Stimulated activated CD8-positive, alpha-beta memory T cell treated with anti-CD3 and anti-CD28 coated beads, Interleukin-12 subunit alpha, Interleukin-12 subunit beta, amount 100 ng/mL, for 24 hours (primary cell): ENCODE measurements around the gene THSD7B.
"Not testable (repeated sequence)": the region's sequence is repeated elsewhere in the genome, so short reads cannot be mapped to it uniquely, and the experiment has no call there.

Experiments
- DNase-seq: peaks from one replicate; pipeline ENCODE4 v3.0.0-alpha.2; 2020; ENCODE audit errors: extremely low read depth

The THSD7B gene

DNA sequence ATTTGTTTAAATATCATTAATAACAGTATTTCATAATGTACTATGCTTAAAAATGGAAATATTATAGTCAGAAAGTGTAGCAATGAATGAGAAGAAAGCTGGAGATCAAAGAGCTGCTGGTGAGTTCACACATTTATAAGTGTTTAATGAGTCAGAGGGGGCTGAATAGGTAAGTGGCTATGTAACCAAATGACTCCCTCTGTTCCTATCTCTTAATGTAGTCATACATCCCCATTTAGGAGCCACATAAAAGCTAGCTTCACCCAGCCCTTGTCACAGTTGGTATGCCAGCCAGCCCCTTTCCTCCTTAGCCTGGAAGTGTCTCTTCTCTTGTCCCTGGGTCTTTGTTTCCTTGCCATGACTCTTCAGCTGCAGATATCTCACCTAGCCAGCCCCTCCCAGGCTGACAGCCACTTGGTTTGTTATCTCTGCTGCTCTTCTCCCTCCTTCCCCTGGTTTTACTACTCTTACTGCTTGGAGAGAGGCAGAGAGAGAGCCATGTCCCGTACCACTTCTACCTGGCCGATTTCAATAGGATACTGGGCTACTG lies 760.4 kb downstream of the THSD7B start:
- DNase-seq: no peak

DNA sequence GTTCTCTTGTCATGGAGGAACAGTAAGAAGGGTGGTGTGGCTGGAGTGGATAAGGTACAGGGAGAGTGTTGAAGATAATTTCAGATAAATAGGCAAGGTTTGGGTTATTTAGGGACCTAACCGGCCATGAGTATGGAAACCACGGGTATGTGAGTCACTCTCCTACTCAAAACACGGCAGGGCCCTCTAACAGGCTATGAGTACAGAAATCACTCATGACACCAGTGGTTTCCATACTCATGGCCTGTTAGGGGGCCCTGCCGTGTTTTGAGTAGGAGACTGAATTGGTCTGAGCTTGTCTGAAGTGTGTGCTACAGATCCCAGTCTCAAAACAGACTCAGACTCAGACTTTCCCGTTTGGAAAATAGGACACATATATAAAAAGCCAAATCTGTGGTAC lies 770.6 kb downstream of the THSD7B start:
- DNase-seq: no peak

- no peak for DNase-seq
These were observed 774.0 kb downstream of the THSD7B start for GRCh38 chr2:137539336-137539735.

GRCh38 chr2:137547842-137548241 lies 782.5 kb downstream of the THSD7B start:
- DNase-seq: no peak

- no peak for DNase-seq
These were observed 801.0 kb downstream of the THSD7B start for GRCh38 chr2:137566387-137566786.

GRCh38 chr2:137570484-137570883 lies 805.1 kb downstream of the THSD7B start:
- DNase-seq: no peak

- DNase-seq: not testable (repeated sequence)
These were observed 822.5 kb downstream of the THSD7B start for GRCh38 chr2:137587834-137588233.

- DNase-seq: not testable (repeated sequence)
These were observed 823.2 kb downstream of the THSD7B start for GRCh38 chr2:137588578-137588977.

DNA sequence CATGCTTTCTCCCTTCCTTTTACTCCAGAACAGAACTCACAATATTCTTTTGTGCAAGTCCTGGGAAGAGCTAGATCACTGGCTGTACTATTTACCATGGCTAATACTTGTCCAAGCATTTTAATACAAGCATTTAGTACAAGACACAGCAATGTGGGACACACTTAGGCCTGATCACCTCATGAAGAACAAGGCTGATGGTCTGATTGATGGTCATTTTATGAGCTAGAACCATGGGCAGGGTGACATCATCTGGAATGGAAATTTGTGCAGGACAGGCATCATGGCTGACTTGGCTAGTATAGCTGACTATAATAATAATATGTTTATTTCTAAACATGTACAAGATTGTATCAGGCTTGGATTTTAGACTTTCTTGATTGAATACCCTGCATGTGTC lies 824.8 kb downstream of the THSD7B start:
- no peak for DNase-seq

GRCh38 chr2:137607722-137608318 lies 842.5 kb downstream of the THSD7B start:
- DNase-seq: no peak

DNA sequence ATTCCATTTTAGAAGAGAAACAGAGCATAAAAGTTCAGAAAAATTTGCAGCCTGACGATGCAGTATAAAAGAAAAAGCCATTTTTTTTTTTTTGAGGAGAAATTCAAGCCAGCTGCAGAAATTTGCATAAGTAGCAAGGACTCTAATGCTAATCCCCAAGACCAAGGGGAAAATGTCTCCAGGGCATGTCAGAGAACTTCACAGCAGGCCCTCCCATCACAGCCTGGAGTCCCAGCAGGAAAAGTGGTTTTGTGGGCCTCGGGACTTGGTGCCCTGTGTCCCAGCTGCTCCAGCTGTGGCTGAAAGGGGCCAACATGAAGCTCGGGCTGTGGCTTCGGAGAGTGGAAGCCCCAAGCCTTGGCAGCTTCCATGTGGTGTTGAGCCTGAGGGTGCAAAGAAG lies 873.6 kb downstream of the THSD7B start:
- DNase-seq: no peak

DNA sequence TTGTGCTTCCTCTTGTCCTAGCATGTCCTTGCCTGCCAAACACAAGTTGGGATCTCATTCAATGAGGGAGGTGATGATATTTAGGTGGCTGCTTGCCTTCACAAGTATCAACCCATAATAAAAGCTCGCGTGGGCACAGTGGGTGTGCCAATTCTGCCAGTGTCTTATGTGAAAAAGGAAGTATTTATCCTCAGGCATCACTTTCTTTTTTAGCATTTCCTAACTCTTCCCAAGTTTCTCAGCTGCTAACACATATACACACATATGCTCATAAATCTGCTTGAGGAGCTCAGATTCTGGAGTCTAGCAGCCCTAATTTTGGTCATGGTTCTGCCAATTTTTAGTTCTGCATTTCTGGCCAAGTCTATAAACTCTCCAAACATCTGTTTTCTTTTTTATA lies 879.4 kb downstream of the THSD7B start:
- no peak for DNase-seq

- no peak for DNase-seq
These were observed 888.7 kb downstream of the THSD7B start for GRCh38 chr2:137654046-137654445.

- no peak for DNase-seq
These were observed 890.5 kb downstream of the THSD7B start for GRCh38 chr2:137655814-137656213.

GRCh38 chr2:137658433-137658832 lies 893.1 kb downstream of the THSD7B start:
- no peak for DNase-seq

GRCh38 chr2:137659616-137660015 lies 894.3 kb downstream of the THSD7B start:
- DNase-seq: no peak

- DNase-seq: no peak
These were observed 904.8 kb downstream of the THSD7B start for GRCh38 chr2:137670111-137670510.

DNA sequence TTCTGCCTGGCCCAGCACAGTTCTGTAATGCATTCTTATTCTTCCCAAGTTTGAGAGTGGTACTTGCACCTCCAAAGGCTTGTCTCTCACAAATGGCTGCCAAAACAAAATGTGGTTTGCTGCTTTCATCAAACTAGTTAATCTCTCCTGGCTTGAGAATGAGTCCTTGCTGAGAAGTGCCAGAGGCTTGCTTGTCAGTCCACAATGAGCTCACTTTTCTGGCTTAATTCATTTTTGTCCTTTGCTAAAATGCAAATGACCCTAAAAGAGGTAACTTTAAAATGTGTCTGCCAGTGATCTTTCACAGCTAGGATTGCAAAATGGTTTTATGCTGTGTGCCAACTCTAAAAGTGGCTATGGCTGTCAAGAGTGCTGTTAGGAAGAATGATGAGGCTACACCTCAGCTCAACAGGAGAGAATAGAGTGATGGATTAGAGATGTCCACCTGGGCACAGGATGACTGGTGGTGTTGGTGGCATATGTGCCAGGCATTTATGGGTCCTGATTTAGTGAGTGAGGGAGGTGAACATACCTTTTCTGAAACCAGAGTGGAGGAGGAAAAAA lies 907.7 kb downstream of the THSD7B start:
- DNase-seq: no peak

DNA sequence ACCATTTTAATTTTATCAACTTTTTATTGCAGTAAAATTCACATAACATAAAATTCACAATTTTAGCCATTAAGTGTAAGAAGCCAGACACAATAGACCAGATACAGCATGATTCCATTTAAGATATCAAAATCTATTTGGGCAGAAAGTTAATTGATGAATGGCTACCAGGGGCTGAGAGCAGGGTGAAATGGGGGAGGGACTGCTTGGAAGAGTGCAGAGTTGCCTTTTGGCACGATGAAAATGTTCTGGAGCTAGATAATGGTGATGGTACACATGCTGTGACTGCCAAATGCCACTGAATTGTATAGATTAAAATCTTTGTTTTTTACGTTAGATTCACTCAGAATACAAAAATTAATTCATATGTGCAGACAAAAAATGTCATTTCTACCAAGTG lies 909.6 kb downstream of the THSD7B start:
- no peak for DNase-seq

GRCh38 chr2:137675584-137676327 lies 910.4 kb downstream of the THSD7B start:
- DNase-seq: no peak

GRCh38 chr2:137676346-137676745 lies 911.0 kb downstream of the THSD7B start:
- no peak for DNase-seq

DNA sequence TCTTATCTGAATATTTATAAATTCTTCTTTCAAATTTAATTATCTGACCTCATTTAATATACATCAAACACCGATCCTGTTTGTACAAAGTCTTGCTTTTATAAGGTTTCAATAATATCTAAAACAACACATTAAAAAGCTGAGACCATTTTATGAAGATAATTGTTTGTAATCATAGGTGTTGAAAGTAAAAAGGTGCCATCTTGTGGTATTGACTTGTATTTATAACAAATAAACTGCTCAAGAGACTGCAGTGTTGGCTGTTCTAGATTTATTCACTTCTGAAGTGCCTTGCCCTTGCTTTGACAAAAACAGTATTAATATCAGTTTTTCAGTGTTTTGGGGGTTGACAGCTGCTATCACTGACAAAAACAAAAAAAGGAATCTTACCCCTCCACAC lies 912.1 kb downstream of the THSD7B start:
- DNase-seq: no peak

DNA sequence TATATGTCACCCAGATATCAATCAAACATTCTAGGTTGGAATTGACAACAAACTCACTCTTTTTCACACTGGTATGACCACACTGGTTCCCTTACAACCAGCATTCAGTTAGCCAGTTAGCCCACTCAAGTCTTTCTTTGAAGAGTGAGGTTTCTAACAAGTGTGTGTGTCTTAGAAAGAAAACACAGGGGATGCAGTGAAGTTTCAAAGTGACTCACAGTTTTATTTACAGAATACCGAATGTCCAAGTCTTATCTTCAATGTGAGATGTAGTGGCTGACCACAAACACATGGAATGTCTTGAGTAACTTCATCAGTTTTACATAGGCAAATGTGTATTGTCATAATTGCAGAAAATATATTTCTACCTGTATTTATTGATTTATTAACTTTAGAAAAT lies 924.2 kb downstream of the THSD7B start:
- no peak for DNase-seq
